GM23338 (cell line): ENCODE results near the gene URAD. TPM values are rescaled to one million over a fixed set of nuclear protein-coding genes. Genes with fewer than 3 reads are reported as not detected.

Experiments
- ATAC-seq: fragments of 200-7000 bp; cut with Tn5 transposase; 3 replicates; pipeline ENCODE4 v1.9.1; 2020
- DNase-seq: peaks from one replicate; pipeline ENCODE4 v3.0.0-alpha.2; 2015; ENCODE audit warnings: low spot score
- H2AFZ ChIP-seq: fragments of 200-600 bp; sonication (generic); 2 replicates; pipeline ENCODE4 v1.8.0; 2016; ENCODE audit warnings: antibody characterized with exemption, mild to moderate bottlenecking, moderate library complexity
- H3F3A ChIP-seq: fragments of 200-600 bp; sonication (generic); replicated peaks from 2 replicates; pipeline ENCODE4 v1.8.0; 2017; ENCODE audit warnings: antibody characterized with exemption, mixed run types, low read depth
- H3K27ac ChIP-seq: fragments of 200-600 bp; sonication (generic); 2 replicates; pipeline ENCODE4 v1.6.1; 2016; ENCODE audit warnings: low read depth
- H3K27me3 ChIP-seq: fragments of 200-600 bp; sonication (generic); 2 replicates; pipeline ENCODE4 v1.8.0; 2016; ENCODE audit warnings: mild to moderate bottlenecking, mixed run types, moderate library complexity; ENCODE audit not compliant: insufficient read depth
- H3K36me3 ChIP-seq: fragments of 200-600 bp; sonication (generic); 2 replicates; pipeline ENCODE4 v1.8.0; 2016; ENCODE audit warnings: mild to moderate bottlenecking; ENCODE audit not compliant: insufficient read depth
- H3K4me1 ChIP-seq: fragments of 200-600 bp; sonication (generic); 2 replicates; pipeline ENCODE4 v1.8.0; 2016; ENCODE audit warnings: mild to moderate bottlenecking, moderate library complexity; ENCODE audit not compliant: insufficient read depth
- H3K4me2 ChIP-seq: fragments of 200-600 bp; sonication (generic); 2 replicates; pipeline ENCODE4 v1.7.1; 2017; ENCODE audit warnings: mixed run types
- H3K4me3 ChIP-seq: fragments of 200-600 bp; sonication (generic); 2 replicates; pipeline ENCODE4 v1.6.1; 2016; ENCODE audit warnings: mixed run types
- H3K79me2 ChIP-seq: fragments of 200-600 bp; sonication (generic); replicated peaks from 2 replicates; pipeline ENCODE4 v1.8.0; 2017; ENCODE audit warnings: mild to moderate bottlenecking; ENCODE audit not compliant: insufficient read depth
- H3K9me2 ChIP-seq: fragments of 200-600 bp; sonication (generic); 2 replicates; pipeline ENCODE4 v1.8.0; 2017; ENCODE audit not compliant: insufficient read depth
- H4K20me1 ChIP-seq: fragments of 200-600 bp; sonication (generic); replicated peaks from 2 replicates; pipeline ENCODE4 v1.8.0; 2017; ENCODE audit warnings: mild to moderate bottlenecking; ENCODE audit not compliant: insufficient read depth
- H3K27ac Mint-ChIP-seq: 2 replicates; pipeline ENCODE4 v1.8.0; 2020; ENCODE audit warnings: inconsistent platforms, mild to moderate bottlenecking, moderate library complexity, mixed read lengths
- H3K27me3 Mint-ChIP-seq: 3 replicates; pipeline ENCODE4 v1.8.0; 2022; ENCODE audit warnings: low read depth, mild to moderate bottlenecking, moderate library complexity, mixed read lengths, inconsistent platforms; ENCODE audit not compliant: insufficient read depth, poor library complexity
- H3K36me3 Mint-ChIP-seq: 3 replicates; pipeline ENCODE4 v1.8.0; 2021; ENCODE audit warnings: low read depth, mild to moderate bottlenecking, inconsistent platforms, moderate library complexity, mixed read lengths
- H3K4me1 Mint-ChIP-seq: 3 replicates; pipeline ENCODE4 v1.8.0; 2020; ENCODE audit warnings: mild to moderate bottlenecking, inconsistent platforms, mixed read lengths
- H3K4me3 Mint-ChIP-seq: 3 replicates; pipeline ENCODE4 v1.8.0; 2021; ENCODE audit warnings: moderate library complexity, mild to moderate bottlenecking, inconsistent platforms, mixed read lengths
- H3K9me3 Mint-ChIP-seq: 3 replicates; pipeline ENCODE4 v1.8.0; 2020; ENCODE audit warnings: moderate library complexity, mild to moderate bottlenecking, inconsistent platforms, mixed read lengths
- ETS1 ChIP-seq: IDR thresholded peaks from 2 replicates; pipeline ENCODE4 v1.6.1; 2016; ENCODE audit warnings: antibody characterized with exemption
- EZH2phosphoT487 ChIP-seq: fragments of 200-600 bp; sonication (generic); IDR thresholded peaks from one replicate; pipeline ENCODE4 v1.8.1; 2018; ENCODE audit warnings: antibody characterized with exemption; ENCODE audit not compliant: unreplicated experiment
- JUNB ChIP-seq: IDR thresholded peaks from one replicate; pipeline ENCODE4 v1.6.1; 2016; ENCODE audit warnings: antibody characterized with exemption; ENCODE audit not compliant: unreplicated experiment
- POLR2AphosphoS5 ChIP-seq: IDR thresholded peaks from 2 replicates; pipeline ENCODE4 v1.6.1; 2016; ENCODE audit warnings: antibody characterized with exemption, low read depth
- ZNF114 ChIP-seq: fragments of 250-450 bp; sonication (Bioruptor Pico); IDR thresholded peaks from 2 replicates; pipeline ENCODE4 v1.5.0; 2020; ENCODE audit warnings: mild to moderate bottlenecking, moderate library complexity
- polyA plus RNA-seq: library from polyadenylated mRNA; unstranded; fragments of >200 nt; fragmentation: Nextera tagmentation; extraction: Ambion mirVana; gene quantifications from 2 replicates; pipeline ENCODE4 v1.2.1, GENCODE V29; 2016
- total RNA-seq: library from RNA; depleted of rRNA; stranded (reverse); fragments of >200 nt; shearing (Covaris generic); gene quantifications from 2 replicates; pipeline ENCODE4 v1.2.3, GENCODE V29; 2014
- TF ChIP-seq, protein P1 (sequence below): fragments of 250-450 bp; sonication (Bioruptor Pico); IDR thresholded peaks from 2 replicates; pipeline ENCODE4 v1.5.0; 2020; ENCODE audit warnings: mild to moderate bottlenecking, moderate library complexity

URAD gene
- total and polyA plus RNA-seq, 2 experiments from 2014 or later, result not detected

DNA sequence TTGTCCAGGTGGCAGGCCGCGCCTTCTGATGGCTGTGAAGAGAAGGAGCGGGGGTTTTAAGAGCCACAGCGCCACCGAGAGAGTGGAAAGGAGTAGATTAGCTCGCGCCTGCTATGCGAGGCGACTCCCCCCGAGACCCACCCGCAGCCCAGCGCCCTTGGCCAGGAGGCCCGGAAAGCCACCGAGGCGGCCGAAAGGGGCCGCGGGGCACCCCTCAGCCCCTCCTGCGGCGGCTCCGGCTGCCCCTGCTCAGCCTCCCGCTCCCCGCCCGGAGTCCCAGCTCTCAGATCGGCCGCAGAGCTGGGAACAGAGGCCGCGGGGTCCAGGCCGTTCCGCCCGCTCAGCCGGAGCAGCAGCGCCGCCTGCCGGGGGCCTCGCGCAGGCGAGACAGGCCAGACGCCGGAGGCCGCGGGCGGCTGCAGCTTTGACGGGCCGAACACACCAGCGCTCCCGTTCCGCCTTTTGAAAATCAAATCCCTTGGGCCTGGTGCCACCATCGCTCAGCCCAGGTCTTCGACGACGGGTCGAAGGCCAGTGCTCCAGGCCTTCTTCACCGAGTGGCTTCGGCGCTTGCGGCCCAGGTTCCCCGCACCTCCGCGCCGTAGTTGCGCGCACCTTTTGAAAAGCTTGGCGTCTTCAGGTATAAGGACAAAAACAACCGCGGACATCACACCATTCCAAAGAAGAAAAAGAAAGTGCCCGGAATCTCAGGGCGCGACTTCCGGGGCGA is 34.7 kb downstream of the URAD start (continued):
- TF ChIP-seq, protein P1, sequence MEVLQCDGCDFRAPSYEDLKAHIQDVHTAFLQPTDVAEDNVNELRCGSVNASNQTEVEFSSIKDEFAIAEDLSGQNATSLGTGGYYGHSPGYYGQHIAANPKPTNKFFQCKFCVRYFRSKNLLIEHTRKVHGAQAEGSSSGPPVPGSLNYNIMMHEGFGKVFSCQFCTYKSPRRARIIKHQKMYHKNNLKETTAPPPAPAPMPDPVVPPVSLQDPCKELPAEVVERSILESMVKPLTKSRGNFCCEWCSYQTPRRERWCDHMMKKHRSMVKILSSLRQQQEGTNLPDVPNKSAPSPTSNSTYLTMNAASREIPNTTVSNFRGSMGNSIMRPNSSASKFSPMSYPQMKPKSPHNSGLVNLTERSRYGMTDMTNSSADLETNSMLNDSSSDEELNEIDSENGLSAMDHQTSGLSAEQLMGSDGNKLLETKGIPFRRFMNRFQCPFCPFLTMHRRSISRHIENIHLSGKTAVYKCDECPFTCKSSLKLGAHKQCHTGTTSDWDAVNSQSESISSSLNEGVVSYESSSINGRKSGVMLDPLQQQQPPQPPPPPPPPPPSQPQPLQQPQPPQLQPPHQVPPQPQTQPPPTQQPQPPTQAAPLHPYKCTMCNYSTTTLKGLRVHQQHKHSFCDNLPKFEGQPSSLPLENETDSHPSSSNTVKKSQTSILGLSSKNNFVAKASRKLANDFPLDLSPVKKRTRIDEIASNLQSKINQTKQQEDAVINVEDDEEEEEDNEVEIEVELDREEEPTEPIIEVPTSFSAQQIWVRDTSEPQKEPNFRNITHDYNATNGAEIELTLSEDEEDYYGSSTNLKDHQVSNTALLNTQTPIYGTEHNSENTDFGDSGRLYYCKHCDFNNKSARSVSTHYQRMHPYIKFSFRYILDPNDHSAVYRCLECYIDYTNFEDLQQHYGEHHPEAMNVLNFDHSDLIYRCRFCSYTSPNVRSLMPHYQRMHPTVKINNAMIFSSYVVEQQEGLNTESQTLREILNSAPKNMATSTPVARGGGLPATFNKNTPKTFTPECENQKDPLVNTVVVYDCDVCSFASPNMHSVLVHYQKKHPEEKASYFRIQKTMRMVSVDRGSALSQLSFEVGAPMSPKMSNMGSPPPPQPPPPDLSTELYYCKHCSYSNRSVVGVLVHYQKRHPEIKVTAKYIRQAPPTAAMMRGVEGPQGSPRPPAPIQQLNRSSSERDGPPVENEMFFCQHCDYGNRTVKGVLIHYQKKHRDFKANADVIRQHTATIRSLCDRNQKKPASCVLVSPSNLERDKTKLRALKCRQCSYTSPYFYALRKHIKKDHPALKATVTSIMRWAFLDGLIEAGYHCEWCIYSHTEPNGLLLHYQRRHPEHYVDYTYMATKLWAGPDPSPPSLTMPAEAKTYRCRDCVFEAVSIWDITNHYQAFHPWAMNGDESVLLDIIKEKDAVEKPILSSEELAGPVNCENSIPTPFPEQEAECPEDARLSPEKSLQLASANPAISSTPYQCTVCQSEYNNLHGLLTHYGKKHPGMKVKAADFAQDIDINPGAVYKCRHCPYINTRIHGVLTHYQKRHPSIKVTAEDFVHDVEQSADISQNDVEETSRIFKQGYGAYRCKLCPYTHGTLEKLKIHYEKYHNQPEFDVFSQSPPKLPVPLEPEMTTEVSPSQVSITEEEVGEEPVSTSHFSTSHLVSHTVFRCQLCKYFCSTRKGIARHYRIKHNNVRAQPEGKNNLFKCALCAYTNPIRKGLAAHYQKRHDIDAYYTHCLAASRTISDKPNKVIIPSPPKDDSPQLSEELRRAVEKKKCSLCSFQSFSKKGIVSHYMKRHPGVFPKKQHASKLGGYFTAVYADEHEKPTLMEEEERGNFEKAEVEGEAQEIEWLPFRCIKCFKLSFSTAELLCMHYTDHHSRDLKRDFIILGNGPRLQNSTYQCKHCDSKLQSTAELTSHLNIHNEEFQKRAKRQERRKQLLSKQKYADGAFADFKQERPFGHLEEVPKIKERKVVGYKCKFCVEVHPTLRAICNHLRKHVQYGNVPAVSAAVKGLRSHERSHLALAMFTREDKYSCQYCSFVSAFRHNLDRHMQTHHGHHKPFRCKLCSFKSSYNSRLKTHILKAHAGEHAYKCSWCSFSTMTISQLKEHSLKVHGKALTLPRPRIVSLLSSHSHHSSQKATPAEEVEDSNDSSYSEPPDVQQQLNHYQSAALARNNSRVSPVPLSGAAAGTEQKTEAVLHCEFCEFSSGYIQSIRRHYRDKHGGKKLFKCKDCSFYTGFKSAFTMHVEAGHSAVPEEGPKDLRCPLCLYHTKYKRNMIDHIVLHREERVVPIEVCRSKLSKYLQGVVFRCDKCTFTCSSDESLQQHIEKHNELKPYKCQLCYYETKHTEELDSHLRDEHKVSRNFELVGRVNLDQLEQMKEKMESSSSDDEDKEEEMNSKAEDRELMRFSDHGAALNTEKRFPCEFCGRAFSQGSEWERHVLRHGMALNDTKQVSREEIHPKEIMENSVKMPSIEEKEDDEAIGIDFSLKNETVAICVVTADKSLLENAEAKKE (CRISPR knock-in tag), result no peak
- TF ChIP-seq ZNF114 (CRISPR knock-in tag), result no peak
- TF ChIP-seq JUNB, result no peak
- TF ChIP-seq POLR2AphosphoS5, result no peak
- no peak for TF ChIP-seq ETS1

GRCh38 chr13:27952876-27953675 is 35.4 kb downstream of the URAD start:
- H3K36me3 ChIP-seq, result no peaks in the 10 kb centered on the region
- H3K27me3 ChIP-seq, result peaks cover 92% of the 10 kb centered on the region
- H3K4me2 ChIP-seq, result peak overlapping the region; percentile 88
- Mint-ChIP-seq H3K27ac (no peak overlapping the region), H3K36me3 (no peaks in the 10 kb centered on the region), H3K9me3 (peaks cover 2% of the 10 kb centered on the region; the same call in 2 of the 3 replicates), H3K27me3 (peaks cover 78% of the 10 kb centered on the region), H3K4me1 (peaks cover 7% of the 10 kb centered on the region; the same call in 2 of the 3 replicates), H3K4me3 (peak overlapping the region; percentile 72)
- no peaks in the 10 kb centered on the region for H3K79me2 ChIP-seq
- peaks cover 7% of the 10 kb centered on the region; the same call in 1 of the 2 replicates for H3F3A ChIP-seq
- peaks cover 7% of the 10 kb centered on the region for H3K4me1 ChIP-seq
- H3K27ac ChIP-seq, result no peak overlapping the region
- peak overlapping the region; percentile 65 for H3K4me3 ChIP-seq
- peaks cover 28% of the 10 kb centered on the region for H4K20me1 ChIP-seq
- DNase-seq, result no peak
- peak; percentile 10 for ATAC-seq
- H3K9me2 ChIP-seq, result 0 out of 2 replicates have a peak, but pooled peaks cover 2% of the 10 kb centered on the region
- peak overlapping the region; percentile 91 for H2AFZ ChIP-seq
- peak; percentile 59 for TF ChIP-seq EZH2phosphoT487
- TF ChIP-seq, protein P1 (CRISPR knock-in tag), result no peak
